Activated CD4-positive, alpha-beta T cell treated with anti-CD3 and anti-CD28 coated beads for 1 hour (primary cell): ENCODE measurements around the gene GGT6.
A peak's percentile ranks its signal among the peaks of the same experiment; 100 is the strongest.

Experiments used
- DNase-seq: peaks from one replicate; pipeline ENCODE4 v3.0.0-alpha.2; 2020

GGT6 gene

GRCh38 chr17:4573669-4574068, 13.3 kb upstream of the GGT6 start:
- DNase-seq, result peak; percentile 31

- DNase-seq, result no peak
Measured at GRCh38 chr17:4573115-4573514, 12.7 kb upstream of the GGT6 start.

- DNase-seq, result no peak
Measured at GRCh38 chr17:4572131-4572530, 11.8 kb upstream of the GGT6 start.

GRCh38 chr17:4569591-4569990, 9.2 kb upstream of the GGT6 start:
- no peak for DNase-seq

- DNase-seq, result no peak
Measured at GRCh38 chr17:4566785-4567184, 6.4 kb upstream of the GGT6 start.

- no peak for DNase-seq
Measured at GRCh38 chr17:4565209-4566141, 5.1 kb upstream of the GGT6 start.

- DNase-seq, result no peak
Measured at GRCh38 chr17:4562015-4562969, 1.9 kb upstream of the GGT6 start.

GRCh38 chr17:4560837-4561256, 470 bp upstream of the GGT6 start:
- no peak for DNase-seq

- DNase-seq, result no peak
Measured at GRCh38 chr17:4559966-4560365, 411 bp downstream of the GGT6 start.

- no peak for DNase-seq
Measured at GRCh38 chr17:4559139-4559791, 1.1 kb downstream of the GGT6 start.

- DNase-seq, result no peak
Measured at GRCh38 chr17:4558347-4558971, 1.9 kb downstream of the GGT6 start.

- DNase-seq, result no peak
Measured at GRCh38 chr17:4557626-4558346, 2.6 kb downstream of the GGT6 start.

- no peak for DNase-seq
Measured at GRCh38 chr17:4556996-4557395, 3.4 kb downstream of the GGT6 start.

- DNase-seq, result no peak
Measured at GRCh38 chr17:4555873-4556759, 4.3 kb downstream of the GGT6 start.

GRCh38 chr17:4554997-4555799, 5.2 kb downstream of the GGT6 start, which contains the start of gene MYBBP1A:
MYBBP1A (minus strand) TSS chr17:4555384; CDS start chr17:4555324, 60 bp downstream.
- DNase-seq, result peak; percentile 94

- DNase-seq, result no peak
Measured at GRCh38 chr17:4554441-4554996, 5.9 kb downstream of the GGT6 start.

GRCh38 chr17:4553669-4554068, 6.7 kb downstream of the GGT6 start:
- no peak for DNase-seq

GRCh38 chr17:4551796-4552525, 8.4 kb downstream of the GGT6 start:
- DNase-seq, result no peak

GRCh38 chr17:4551141-4551540, 9.2 kb downstream of the GGT6 start:
- no peak for DNase-seq
